Hepatocyte (in vitro differentiated cells): ENCODE results near the gene CNOT6.

ENCODE experiments used
- CTCF ChIP-seq: fragments of 200-600 bp; sonication (generic); IDR thresholded peaks from 2 replicates; pipeline ENCODE4 v1.5.1; 2016; ENCODE audit warnings: antibody characterized with exemption, mild to moderate bottlenecking; ENCODE audit not compliant: poor library complexity
- EZH2 ChIP-seq: fragments of 200-600 bp; sonication (generic); IDR thresholded peaks from 2 replicates; pipeline ENCODE4 v1.6.1; 2016; ENCODE audit warnings: antibody characterized with exemption, mild to moderate bottlenecking, borderline replicate concordance

- no peak for TF ChIP-seq EZH2
- no peak for TF ChIP-seq CTCF
These were observed 29.7 kb downstream of the CNOT6 start for GRCh38 chr5:180523629-180524466.
